CD4-positive, alpha-beta T cell treated with Interleukin-4 for 4 hours (primary cell): Measurements from ENCODE around the gene RASA1.

Experiments
- DNase-seq: peaks from one replicate; pipeline ENCODE4 v3.0.0-alpha.2; 2020

RASA1 gene

GRCh38 chr5:87404359-87404758, 136.7 kb downstream of the RASA1 start:
- DNase-seq: no peak

DNA sequence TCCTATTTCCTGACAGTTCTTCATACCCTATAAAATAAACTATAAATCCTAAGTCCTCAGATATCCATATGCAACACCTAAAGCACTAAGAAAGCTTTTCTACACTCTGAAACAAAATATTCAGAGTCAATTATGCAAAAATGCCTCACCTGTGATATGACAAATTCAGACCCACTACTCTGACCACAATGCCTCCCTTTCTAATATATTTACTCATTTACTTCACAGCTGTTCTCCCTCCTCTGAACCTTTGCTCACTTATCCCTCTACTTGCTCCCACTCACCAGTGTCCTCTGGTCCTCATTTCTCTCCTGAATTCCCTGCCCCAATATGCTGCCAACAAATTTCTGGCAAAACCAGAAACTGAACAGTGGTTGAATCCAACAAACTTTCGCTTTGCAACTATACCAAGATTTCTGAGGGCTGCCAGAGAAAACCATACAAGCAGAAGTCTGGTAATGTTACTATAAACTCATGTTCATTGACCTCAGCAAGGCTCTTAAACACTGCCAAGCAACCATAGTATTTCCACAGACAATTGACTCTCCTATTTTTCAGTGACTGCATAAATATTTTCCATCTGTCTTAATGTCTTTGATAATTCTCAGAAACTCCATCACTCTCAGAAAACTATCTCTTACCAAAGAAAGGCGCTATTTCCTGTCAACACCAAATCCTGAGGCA, 137.9 kb downstream of the RASA1 start:
- no peak for DNase-seq

- DNase-seq: peak; percentile 44
Measured at GRCh38 chr5:87408204-87408603, 140.5 kb downstream of the RASA1 start.

- peak; percentile 14 for DNase-seq
Measured at GRCh38 chr5:87410931-87411330, 143.2 kb downstream of the RASA1 start.

DNA sequence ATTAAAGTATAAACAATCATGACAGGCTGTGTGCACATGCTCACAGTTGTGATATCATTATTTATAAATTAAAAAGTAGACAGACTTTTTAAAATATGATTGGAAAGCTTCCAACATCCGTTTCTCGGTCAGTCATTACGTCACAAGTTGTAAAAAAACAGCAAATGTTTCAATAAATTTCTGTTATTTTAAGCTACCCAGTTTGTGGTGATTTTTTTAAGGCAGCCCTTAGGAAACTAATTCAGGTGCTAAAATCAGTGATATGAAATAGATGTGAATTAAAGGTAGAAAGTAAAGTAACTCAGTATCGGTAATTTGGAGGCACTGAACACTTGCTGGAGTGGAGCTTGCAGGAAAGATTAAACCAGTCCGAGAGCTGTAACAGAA, 143.9 kb downstream of the RASA1 start:
- peak; percentile 31 for DNase-seq

GRCh38 chr5:87411973-87412629, 144.4 kb downstream of the RASA1 start:
- peak; percentile 40 for DNase-seq

DNA sequence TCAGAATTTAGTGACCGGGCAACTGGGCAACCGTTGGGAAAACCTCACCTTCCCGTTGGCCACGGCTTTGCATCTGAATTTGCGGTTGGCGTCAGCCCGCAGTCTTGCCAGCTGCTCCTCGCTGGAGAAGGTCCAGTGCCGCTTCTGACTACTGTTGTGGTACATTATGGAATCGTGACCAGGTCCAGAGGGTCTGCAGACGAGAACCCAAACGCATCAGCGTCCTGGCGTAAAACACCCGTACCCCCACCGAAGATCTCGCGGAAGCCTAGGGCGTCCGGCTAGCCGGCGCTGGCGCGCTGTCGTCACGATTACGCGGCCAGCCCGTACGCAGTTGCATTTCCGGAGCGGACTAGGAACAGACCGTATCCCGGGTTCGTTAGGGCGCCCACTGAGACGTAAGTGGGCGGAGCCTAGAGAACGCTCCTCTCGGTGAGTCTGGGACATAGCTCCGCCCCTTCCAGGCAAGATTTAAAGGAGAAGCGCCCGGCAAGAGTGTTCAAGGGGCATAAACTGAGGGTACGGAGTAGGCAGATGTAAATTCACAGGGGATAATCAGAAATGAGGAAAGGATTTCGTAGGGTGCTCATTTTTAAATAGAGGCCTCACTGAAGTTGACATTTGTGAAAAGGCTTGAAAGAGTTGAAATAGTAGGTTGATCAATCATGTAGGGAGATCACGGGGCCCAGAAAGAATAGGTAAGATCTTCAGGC, 145.1 kb downstream of the RASA1 start, which contains the start of gene CCNH:
Gene CCNH (minus strand): TSS at position 301 of the 713 bp plus-strand sequence. CDS start 136 bp downstream, at position 165.
- DNase-seq: peak; percentile 97

DNA sequence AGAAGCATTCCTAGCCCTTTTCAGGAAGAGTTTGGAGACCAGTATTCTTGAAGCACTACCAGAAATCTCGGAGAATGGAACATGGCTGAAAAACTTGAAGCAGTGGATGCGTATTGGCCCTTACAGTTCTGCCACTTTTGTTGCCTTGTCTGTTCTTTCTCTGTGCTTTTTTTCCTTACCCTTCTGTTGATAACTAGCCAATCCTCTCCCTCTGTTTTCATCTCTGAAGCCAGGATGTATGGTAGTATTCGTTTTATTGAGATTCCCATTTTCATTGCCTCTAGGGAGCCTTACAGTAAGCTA, 145.6 kb downstream of the RASA1 start:
- DNase-seq: no peak

GRCh38 chr5:87418506-87418905, 150.8 kb downstream of the RASA1 start:
- no peak for DNase-seq

DNA sequence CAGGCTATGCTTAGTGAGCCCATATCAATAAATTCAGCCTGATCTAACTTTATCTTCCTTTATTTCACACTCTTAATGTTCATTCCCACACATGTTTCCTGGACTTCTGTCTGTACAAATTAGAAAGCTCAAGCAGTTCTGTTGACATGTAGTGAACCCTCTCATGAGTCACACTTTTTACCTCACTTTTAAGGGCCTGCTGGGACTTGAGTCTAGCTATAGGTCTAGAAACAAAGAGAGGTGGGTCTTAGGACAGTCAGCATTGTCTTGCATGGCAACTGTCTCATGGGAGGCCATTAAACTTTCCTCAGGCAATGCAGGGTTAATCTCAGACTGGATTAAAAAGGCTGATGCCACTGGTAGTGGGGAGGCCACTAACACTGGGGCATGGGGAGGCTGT, 153.6 kb downstream of the RASA1 start:
- DNase-seq: no peak

DNA sequence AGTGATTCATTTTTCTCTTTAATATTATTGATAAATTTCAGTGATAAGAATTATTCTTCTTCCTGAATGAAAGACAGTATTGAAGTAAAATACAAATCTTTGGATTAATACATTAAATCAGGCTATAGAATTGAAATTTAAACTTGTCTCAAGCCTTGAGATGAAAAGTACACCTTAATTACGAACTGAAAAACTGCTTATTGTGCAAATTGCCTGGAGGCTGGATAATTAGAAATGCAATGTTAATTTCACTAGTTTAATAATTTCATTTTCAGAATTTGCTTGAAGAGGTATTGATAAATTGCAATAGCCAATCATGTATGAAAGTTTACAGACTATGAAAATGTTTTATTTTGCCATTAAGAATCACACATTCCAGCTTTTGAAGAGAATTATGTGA, 156.1 kb downstream of the RASA1 start:
- no peak for DNase-seq

- DNase-seq: no peak
Measured at GRCh38 chr5:87430863-87431457, 163.3 kb downstream of the RASA1 start.

GRCh38 chr5:87432460-87432859, 164.8 kb downstream of the RASA1 start:
- no peak for DNase-seq

- no peak for DNase-seq
Measured at GRCh38 chr5:87433945-87434344, 166.3 kb downstream of the RASA1 start.

GRCh38 chr5:87434461-87434860, 166.8 kb downstream of the RASA1 start:
- DNase-seq: no peak

DNA sequence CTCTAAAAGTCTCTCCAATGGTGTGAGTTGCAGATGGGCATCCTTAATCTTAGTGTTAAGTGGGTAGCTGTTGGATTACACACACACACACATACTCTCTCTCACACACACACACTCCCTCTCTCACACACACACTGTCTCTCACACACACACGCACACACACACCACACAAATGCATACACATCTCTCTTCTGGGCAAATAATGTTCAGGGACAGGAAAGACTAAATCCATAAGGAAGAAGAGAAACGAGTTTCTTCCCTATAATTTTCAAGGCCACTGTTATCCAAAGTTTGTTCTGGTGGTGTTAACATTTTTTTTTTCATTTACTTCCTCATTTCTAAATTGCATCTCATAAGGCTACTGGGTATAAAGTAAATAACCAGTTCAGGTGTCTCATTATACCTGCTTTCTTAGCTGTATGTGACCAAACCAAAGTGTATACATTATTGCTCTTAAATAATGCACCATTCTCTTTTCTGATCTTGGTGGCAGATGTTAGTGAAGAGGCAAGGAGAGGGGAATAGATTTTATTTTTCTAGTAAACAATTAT, 167.5 kb downstream of the RASA1 start:
- DNase-seq: no peak

- no peak for DNase-seq
Measured at GRCh38 chr5:87437724-87438123, 170.0 kb downstream of the RASA1 start.

DNA sequence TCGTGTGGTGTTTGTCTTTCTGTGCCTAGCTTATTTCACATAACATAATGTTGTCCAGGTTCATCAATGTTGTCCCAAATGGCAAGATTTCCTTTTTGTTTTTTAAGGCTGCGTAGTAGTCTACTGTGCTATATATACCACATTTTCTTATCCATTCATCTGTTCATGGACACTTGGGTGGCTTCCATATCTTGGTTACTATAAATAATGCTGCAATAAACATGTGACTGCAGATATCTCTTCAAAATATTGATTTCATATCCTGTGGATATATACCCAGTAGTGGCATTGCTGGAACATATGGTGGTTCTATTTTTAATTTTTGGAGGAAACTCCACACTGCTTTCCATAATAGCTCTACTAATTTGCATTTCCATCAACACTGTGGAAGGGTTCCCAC, 170.5 kb downstream of the RASA1 start:
- no peak for DNase-seq
